GM21423 (cell line): Measurements from ENCODE around the gene ZNF576.
"Not testable (repeated sequence)": the region's sequence is repeated elsewhere in the genome, so short reads cannot be mapped to it uniquely, and the experiment has no call there.

Source experiments
- ATAC-seq: cut with Tn5 transposase; IDR thresholded peaks from one replicate; pipeline ENCODE4 v1.9.1; 2021; ENCODE audit warnings: mild to moderate bottlenecking, moderate library complexity; ENCODE audit not compliant: unreplicated experiment

The ZNF576 gene

DNA sequence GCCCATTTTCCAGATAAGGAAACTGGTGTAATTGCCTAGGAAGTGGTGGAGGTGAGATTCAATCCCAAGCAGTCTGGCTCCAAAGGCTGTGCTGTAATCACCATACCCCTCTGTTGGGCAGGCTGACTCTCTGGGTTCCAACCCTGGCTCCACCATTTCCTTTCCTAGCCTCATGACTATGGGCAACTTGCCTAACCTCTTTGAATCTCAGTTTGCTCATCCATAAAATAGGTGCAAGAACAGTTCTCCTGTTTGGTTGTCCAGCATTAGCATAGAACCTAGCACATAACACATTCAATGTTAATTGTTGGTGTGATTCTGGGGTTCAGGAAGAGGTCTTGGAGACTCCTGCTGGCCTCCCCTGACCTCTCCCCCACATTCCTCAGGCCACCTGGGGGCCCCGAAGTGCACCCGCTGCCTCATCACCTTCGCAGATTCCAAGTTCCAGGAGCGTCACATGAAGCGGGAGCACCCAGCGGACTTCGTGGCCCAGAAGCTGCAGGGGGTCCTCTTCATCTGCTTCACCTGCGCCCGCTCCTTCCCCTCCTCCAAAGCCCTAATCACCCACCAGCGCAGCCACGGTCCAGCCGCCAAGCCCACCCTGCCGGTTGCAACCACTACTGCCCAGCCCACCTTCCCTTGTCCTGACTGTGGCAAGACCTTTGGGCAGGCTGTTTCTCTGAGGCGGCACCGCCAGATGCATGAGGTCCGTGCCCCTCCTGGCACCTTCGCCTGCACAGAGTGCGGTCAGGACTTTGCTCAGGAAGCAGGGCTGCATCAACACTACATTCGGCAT lies 2.2 kb downstream of the ZNF576 start:
- ATAC-seq, result no peak

DNA sequence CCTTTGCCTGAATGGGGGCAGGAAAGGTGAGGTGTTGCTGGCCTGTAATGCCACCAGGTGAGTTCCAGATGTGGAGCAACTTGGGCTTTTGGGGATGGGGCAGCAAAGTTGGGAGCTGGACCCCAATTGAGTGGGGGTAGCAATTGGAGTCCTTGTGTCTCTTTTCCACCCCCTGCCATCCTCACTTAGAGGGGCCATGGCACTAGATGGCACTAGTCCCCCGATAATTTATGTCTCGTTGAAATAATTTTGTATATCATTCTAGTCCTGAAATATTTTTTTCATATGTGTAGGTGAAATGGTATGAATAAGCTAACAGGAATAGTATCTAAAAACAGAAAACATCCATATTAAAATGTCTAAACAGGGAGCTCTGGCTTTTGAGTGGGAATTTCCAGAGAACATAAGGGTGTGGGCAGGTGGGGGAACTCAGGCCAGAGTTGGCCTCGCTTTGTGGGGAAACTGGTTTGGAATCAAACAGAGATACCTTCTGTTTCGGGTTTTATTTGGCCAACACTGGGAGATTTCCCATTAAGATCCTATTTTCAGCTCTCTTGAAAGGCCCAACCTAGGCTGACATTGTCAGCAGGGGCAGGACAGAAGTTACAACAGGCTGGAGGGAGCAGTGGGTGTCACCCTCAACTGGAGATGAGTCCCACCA lies 3.4 kb downstream of the ZNF576 start:
- ATAC-seq, result no peak

DNA sequence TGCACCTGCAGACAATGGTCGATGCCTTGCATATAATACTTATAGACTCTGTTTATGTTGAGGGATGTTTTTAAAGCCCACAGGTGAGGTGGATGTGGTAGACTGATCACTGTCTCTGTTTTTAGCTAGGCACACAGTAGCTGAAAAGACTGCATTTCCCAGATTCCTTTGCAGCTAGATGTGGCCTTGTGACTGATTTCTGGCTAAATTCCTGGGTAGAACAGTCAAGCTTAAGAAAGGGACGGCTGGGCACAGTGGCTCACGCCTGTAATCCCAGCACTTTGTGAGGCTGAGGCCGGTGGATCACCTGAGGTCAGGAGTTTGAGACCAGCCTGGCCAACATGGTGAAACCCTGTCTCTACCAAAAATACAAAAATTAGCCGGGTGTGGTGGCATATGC lies 3.9 kb downstream of the ZNF576 start:
- not testable (repeated sequence) for ATAC-seq

DNA sequence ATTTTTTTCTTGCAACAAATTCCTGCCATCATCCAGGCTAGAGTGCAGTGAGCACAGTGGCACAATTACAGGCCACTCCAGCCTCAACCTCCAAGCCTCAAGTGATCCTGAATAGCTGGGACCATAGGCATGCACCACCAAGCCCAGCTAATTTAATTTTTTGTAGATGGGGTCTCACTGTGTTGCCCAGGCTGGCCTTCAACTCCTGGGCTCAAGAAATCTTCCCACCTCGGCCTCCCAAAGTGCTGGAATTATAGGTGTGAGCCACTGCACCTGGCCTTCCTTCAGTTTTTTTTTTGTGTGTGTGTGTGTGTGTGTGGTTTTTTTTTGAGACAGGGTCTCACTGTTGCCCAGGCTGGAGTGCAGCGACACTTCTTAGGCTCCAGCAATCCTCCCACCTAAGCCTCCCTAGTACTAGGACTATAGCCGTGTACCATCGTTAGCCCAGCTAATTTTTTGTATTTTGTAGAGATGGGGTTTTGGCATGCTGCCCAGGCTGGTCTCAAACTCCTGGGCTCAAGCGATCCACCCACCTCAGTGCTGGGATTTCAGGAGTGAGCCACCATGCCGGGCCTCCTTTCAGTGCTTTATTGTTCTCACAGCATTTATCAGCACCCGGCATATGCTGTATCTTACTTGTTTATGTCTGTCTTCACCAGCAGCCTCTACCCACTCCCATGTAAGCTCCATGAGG lies 9.6 kb downstream of the ZNF576 start:
- ATAC-seq, result no peak

DNA sequence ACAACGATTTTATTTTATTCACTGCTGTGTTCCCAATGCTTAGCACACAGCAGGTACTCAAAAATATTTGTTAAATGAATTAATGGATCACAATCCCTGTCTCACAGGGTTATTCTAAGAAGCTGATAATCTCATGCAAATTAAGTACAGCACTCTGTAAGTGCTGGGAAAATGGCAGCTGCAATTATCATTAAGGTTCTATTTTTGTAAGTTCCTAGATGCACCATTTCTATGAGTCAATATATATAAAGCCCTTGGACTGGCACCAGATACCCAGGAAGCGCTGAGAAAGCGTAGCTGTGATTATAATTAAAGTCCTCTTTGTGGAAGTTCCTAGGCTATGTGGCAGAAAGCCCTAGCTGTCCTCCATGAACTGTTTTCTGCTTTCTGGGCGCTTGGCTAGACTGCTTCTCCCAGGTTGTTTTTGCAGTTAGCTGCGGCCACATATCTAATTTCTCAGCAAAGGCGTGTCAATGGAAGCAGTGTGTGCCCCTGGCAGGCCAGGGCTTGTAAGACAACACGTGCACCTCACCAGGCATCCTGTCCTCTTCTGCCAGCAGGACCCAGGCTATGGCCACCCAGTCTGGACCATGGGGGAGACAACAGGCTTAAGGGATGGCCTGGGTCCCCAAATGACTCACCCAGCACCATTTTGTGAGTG lies 10.3 kb downstream of the ZNF576 start:
- no peak for ATAC-seq

DNA sequence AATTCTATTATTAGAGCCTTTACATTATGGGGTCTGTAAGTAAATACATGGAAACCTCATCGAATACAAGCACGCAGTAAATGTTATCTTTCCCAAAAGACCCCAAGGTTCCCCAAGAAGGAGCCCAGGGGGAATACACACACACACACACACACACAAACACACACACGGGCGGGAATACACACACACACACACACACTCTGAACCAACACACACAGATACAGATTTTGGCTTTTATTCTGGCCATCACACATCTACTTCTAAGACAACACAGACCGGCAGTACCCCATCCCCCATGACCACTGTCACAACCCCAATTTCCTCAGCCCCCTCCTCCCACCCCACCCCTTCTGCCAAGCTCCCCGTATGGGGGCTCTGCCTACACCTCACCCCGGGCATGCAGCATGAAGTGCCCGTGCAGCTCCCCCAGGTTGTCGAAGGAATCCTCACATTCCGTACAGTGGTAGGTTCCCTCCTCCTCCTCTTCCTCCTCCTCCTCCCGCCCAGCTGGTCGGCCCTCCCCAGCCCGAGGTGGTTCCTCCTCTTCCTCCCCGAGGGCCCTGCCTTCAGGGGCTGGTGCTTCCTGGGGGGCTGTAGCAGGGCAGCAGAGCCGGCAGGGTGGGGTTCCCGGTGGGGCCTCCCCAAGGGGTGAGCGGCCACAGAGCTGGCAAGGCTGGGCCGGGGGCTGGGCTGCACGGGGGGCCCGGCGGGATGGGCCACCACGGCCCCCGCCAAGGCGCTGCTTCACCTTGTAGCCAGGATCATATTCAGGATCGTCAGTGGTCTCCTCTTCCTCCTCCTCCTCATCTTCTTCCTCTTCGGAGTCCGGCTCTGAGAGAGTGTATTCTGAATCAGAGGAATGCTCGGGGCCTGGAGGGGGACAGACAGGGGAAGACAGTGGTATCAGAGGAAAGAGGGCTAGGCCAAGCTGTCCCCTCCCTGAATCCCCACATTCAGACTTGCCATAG lies 11.1 kb downstream of the ZNF576 start:
- ATAC-seq, result no peak

DNA sequence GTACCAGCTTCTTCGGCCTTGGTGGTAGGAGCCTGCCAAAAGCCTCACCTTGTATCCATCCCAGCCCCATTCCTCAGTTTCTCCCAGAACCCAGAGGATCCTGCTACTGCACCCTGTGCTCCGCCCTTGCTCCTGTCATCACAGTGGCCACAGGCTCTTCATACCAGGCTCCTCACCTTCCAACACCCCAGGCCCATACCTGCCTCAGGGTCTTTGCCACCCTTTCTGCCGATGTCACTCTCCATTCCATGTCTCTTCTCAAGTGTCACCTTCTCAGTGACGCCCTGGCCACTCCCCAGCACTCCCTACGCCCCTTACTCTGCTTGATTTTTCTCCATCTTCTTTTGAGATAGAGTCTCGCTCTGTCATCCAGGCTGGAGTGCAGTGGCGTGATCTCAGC lies 13.5 kb downstream of the ZNF576 start:
- no peak for ATAC-seq

DNA sequence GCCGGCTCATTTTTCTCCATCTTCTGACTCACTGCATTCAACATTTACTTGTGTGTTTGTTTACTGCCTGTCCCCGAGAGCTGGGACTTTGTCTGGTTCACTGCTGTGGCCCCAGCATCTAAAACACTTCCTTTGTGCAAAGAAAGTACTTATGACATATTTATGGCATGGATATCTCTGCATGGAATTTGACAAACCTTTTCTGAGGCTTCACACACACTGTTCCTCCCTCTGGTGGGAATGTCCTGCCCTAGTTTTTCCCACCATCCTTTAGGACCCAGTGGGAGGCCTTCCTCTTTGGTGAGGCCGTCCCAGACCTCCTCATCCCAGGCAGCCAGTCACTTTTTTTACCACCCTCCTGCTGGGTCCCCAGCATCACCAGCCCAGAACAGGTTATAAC lies 14.1 kb downstream of the ZNF576 start:
- ATAC-seq, result no peak

DNA sequence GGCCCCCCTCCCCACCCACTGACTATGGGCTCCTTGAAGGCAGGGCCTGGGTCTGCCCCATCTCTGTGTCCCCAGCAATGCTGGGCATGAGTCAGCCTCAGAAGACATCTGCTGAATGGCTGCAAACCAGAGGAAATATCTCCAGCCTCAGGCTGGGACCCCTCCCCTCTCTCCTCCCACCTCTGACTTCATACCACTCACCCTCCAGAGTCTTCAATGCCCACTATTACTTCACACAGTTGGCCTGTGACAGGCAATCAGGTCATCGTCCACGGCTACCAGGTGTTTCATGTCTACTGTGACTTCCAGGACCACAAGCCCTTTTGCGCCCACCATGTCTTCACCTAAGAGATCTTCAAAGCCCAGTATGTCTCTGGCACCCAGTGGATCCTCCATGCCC lies 15.4 kb downstream of the ZNF576 start, which contains the start of gene SRRM5:
TSS of gene SRRM5 (plus strand) at position 301 of the 400 bp plus-strand sequence. CDS start at position 335, 34 bp downstream.
- no peak for ATAC-seq

DNA sequence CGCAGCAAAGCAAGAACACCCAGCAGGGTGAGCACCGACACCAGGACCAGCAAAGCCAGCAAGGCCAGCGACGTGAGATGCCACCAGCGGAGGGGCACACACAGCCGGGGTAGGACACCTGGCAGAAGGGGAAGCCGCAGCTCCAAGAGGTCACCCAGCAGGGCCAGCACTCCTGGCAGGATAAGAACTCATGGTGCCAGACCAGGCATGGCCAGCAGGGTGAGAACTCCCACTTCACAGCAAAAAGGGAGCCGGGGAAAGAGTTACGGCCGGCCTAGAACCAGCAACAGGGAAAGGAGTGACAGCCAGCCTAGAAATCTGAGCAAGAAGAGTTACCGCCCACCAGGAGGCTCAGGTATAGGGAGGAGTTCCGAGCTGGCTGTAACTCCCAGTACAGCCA lies 16.0 kb downstream of the ZNF576 start:
- ATAC-seq, result no peak

DNA sequence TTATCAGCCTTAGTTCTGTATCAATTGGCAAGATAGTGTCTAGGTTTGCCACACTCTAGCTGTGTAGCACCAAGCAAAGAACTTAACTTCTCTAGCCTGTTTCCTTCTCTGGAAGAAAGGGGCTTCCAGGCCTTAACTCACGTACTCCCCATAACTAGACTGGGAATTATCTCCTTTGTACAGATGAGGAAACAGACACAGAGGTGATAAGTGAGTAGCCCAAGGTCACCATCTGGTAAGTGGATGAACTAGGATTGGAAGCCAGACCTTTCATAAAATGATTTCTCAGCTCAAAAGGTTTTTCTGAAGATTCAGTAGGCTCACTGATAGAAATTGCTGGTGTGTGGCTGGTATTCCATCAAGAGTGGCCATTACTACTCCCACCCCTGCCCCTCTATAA lies 19.9 kb downstream of the ZNF576 start:
- ATAC-seq, result no peak

DNA sequence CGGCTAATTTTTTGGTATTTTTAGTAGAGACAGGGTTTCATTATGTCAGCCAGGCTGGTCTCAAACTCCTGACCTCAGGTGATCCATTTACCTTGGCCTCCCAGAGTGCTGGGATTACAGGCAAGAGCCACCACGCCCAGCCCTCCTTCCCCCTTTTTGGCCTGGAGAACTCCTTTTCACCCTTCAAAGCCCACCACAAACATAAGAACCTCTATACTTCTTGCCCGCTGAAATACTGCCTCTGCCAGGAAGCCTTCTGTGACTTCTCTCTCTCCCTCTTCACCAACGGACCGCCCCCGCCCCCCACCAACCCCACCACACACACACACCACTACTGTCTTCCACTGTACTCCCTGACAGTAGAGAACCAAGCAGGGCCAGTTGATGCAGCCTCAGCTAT lies 20.6 kb downstream of the ZNF576 start:
- ATAC-seq, result no peak

DNA sequence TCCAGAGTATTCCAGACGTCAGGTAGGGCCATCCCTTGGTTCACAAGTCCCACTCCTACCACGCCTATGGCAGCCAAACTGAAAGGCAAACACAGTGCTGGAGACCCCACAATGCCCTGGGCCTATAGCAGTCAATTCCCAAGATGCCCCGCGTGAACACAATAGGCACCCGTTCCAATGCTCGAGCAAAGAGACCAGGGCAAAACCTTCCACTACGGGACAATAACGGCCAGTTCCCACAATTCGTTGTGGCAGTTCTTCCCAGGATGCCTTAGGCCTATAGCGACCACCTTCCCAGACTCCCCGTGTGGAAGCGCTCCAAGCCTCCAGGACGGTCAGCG lies 22.5 kb downstream of the ZNF576 start:
- peak; percentile 19 for ATAC-seq

DNA sequence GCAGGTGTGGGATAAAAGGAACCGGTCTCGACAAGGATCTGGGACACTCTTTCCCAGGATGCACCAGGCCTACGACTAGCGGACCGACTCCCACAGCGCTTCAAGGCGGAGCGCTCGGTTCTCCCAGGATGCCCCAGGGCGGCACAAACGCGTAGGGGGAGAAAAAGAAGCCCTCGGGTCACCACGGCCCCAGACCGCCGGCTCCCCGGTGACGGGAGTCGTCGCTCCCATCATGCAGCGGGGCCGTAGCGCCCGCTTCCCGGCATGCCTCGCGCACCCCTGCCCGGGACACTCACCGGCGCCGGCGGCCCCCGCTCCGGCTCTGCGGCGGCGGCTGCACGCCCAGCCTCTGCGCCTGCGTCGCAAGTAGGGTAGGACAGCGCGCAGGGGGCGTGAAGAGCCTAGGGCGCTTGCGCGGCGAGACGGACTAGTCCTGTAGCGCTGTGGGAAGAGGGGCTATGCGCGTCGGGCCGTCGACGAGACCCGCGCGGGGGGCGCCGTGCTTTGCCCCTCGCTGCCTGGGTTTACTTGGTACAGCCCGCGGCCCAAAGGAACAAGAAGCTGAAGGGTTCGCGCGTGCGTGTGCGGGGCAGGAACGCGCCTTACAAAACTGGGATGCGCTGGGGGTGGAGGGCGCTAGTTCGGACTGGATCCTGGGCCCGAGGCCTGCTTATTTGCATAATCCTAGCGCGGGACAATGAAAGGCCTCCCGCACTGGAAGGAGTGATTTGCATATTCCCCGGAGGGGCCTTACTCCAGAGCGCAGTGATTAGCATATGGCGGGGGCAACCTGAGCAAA lies 23.1 kb downstream of the ZNF576 start, which contains the start of gene ZNF428:
TSS of gene ZNF428 (minus strand) at position 368 of the 799 bp plus-strand sequence. CDS start 5,325 bp downstream, outside the sequence.
- ATAC-seq, result peak; percentile 75

DNA sequence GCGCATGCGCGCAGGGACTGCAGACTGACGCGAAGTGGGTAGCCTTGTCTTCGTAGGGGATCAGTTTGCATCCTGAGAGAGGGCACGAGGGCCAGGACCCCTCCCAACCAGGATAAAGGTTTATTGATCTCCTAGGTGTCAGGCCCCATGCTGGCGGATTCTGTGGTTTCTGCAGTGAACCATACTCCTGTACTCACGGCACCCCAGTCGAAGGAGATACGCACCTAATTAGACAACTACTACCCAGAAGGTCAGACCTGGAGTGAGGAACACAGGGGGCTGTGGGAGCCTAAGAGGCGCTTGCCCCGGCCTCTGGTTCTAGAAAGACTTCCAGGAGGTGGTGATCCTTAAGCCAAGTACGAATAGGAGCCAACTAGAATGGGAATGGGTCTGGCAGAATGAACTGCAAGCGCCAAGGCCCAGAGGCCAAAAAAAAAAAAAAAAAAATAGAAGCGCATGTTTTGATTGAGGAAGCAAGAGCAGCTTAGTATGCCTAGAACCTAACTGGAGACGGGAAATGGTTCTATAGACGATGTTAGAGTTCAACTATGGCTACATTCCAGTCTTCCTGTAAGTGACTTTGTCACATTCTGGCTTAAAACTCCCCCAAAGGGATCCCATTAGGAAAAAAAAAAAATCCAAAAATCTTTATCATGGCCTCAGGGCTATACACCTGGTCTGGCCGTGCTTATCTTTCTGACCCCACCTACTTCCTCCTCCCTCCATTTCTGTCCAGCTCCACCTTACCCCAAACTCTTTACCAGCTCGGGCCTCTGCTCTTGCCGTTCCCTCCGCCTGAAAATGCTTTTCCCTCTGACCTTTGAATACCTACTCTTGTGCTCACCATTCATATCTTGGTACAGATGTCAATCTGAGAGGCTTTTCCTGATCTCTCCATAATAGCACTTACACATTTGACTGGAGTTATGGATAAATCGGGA lies 23.9 kb downstream of the ZNF576 start:
- no peak for ATAC-seq

DNA sequence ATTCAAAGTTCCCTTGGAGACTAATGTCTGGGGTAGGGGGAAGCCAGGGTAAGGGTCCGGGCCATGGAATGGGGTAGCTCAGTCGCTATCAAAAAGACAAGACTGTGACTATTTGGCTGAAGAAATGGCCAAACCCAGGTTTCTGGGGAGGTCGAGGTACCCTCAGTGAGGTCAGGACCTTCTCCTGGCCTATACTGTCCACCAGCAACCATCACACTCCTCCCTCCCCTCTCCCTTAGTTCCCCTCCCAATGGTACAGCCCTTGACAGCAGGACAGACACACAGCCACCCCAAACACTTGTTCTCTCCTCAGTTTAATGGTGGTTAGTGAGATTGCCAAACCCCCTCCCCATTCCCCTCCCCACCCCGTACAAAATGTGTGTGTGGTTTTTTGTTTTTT lies 25.7 kb downstream of the ZNF576 start:
- no peak for ATAC-seq

DNA sequence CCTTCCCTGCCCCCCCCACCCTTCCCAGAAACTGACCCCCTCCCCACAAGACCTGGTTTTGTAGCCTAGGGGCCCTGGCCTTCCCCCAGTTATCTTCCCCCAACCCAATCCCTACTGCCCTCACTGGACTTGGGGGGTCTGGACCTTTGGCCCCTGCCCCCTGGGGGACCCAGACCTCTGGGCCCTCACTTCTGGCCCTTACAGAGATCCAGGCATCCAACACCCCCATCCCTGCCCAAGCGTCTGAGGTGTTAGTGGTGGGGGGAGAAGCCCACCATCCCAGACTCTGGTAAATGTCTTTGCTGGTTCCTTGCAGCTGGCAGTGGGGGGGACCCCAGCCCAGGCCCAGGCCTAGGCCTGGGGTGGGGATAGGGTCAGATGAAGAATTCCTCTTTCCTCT lies 26.6 kb downstream of the ZNF576 start:
- ATAC-seq, result no peak
